ENCODE results near the gene DCAF5.

GRCh38 chr14:69171569-69171968 lies 18.6 kb upstream of the DCAF5 start:
- TF ChIP-seq POLR2A (IDR thresholded peaks at IDR 0.05) (no peak), POLR2AphosphoS5 (IDR thresholded peaks at IDR 0.05) (no peak), CTCF (IDR thresholded peaks at IDR 0.05) (no peak)

Data from transverse colon (tissue), 4 donors.